HG02973 (cell line): Measurements from ENCODE around the gene BFSP2.
"Not testable (repeated sequence)": the region's sequence is repeated elsewhere in the genome, so short reads cannot be mapped to it uniquely, and the experiment has no call there.

ENCODE experiments used
- ATAC-seq: cut with Tn5 transposase; IDR thresholded peaks from one replicate; pipeline ENCODE4 v1.9.1; 2021; ENCODE audit warnings: moderate library complexity; ENCODE audit not compliant: unreplicated experiment

The BFSP2 gene

GRCh38 chr3:133505813-133506212, 106.0 kb downstream of the BFSP2 start:
- peak; percentile 27 for ATAC-seq

- ATAC-seq: peak; percentile 97
These were observed 106.5 kb downstream of the BFSP2 start for GRCh38 chr3:133506215-133506901.

DNA sequence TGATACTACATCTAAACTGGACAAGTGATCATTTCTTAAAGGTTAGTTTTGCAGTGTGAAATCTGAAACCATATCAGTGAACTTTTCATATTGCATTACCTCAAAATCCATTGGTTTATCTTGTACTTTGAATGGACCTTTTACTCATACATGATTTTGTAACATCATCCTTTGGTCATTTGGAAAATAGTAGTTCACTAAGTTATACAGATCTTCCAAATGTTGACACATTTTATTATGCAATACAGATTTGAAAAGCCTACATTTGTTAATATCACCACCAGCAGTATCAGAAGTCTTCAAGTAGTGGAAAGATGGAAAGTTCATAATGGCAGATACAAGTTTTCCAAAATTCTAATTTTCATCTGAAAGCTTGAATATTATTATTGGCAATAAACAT, 109.6 kb downstream of the BFSP2 start:
- ATAC-seq: no peak

GRCh38 chr3:133512416-133513089, 112.7 kb downstream of the BFSP2 start:
- ATAC-seq: no peak

- no peak for ATAC-seq
These were observed 114.6 kb downstream of the BFSP2 start for GRCh38 chr3:133514418-133514817.

GRCh38 chr3:133515127-133515526, 115.3 kb downstream of the BFSP2 start:
- no peak for ATAC-seq

GRCh38 chr3:133520286-133520685, 120.4 kb downstream of the BFSP2 start:
- no peak for ATAC-seq

GRCh38 chr3:133520938-133521337, 121.1 kb downstream of the BFSP2 start:
- not testable (repeated sequence) for ATAC-seq

DNA sequence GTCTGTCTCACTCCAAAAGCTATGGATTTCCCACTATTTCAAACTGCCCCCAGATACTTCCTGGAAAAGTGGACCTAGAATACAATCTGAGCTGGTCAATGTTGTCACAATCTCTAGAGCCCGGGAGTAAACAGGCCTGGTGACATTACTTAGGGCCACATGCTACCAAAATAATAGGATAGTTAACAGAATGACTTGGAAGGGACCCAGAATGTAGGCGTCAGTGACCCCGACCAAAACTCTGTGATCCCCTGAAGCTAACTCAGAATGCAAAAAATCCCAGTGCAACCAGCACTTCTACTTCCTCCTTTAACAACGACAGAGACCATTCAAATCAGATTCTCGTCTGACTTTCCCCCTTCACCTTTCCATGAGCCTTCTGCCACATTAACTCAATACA, 122.1 kb downstream of the BFSP2 start:
- ATAC-seq: no peak

DNA sequence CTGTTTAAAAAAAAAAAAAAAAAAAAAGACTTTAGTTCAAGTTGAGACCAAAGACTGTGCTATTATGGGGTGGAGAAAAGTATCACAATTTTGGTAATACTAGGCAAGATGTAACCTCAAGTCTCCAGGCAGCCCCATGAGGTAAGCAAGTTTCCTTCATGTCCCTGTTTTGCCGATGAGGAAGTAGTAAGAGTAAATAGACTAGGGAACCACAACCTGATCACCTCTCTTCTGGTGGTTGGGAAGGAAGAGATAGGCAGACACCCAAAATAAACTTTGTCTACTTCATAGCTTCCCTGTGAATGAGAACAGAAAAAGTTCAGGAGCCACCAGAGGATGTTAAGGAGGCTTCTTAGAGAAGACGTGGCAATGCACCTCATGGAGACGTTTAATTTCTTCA, 123.9 kb downstream of the BFSP2 start:
- ATAC-seq: not testable (repeated sequence)
